Breast epithelium (tissue), 4 donors: ENCODE results near the gene NFIC. TPM values are rescaled to one million over a fixed set of nuclear protein-coding genes. Genes with fewer than 3 reads are reported as not detected.
"Not testable (repeated sequence)": the region's sequence is repeated elsewhere in the genome, so short reads cannot be mapped to it uniquely, and the experiment has no call there.

Source experiments
- DNase-seq, 2 donors: peaks; one replicate each; pipeline ENCODE4 v3.0.0-alpha.2; 2019; ENCODE audit warnings: low spot score in 2 of 2
- H3K27ac ChIP-seq, 2 donors: fragments of 200-600 bp; sonication (generic) in 1 of 2; one replicate each; pipeline ENCODE4 v1.5.1; 2016 to 2019; ENCODE audit warnings: mild to moderate bottlenecking in 1 of 2
- H3K27me3 ChIP-seq, 2 donors: fragments of 200-600 bp; sonication (generic) in 1 of 2; one replicate each; pipeline versions ENCODE4 v1.5.1 to v1.6.0; 2017 to 2019; ENCODE audit warnings: control low read depth in 1 of 2, mild to moderate bottlenecking in 1 of 2
- H3K36me3 ChIP-seq: fragments of 200-600 bp; one replicate; pipeline ENCODE4 v1.5.1; 2019
- H3K4me1 ChIP-seq, 2 donors: fragments of 200-600 bp; sonication (generic); one replicate each; pipeline ENCODE4 v1.5.1; 2016 to 2019; ENCODE audit warnings: control low read depth in 1 of 2
- H3K4me3 ChIP-seq, 3 donors: fragments of 200-600 bp; sonication (generic); 1 replicate in 2 of 3; 2 replicates in 1 of 3; pipeline ENCODE4 v1.5.1; 2016 to 2019; ENCODE audit warnings: mild to moderate bottlenecking in 3 of 3, moderate library complexity in 2 of 3
- H3K9me3 ChIP-seq, 2 donors: fragments of 200-600 bp; sonication (generic) in 1 of 2; one replicate each; pipeline ENCODE4 v1.5.1; 2016 to 2019; ENCODE audit warnings: control low read depth in 1 of 2
- POLR2A ChIP-seq: fragments of 450-650 bp; IDR thresholded peaks from one replicate; pipeline ENCODE4 v1.6.1; 2016; ENCODE audit warnings: antibody characterized with exemption, mild to moderate bottlenecking, moderate library complexity
- POLR2AphosphoS5 ChIP-seq, 3 donors: sonication (generic); formaldehyde crosslinking; IDR thresholded peaks; one replicate each; pipeline ENCODE4 v1.6.1; 2017; ENCODE audit warnings: antibody characterized with exemption in 3 of 3
- intact Hi-C: fragments of 100-400 bp; cut with DNase I; formaldehyde crosslinking; loops from one replicate; pipeline ENCODE4 v1.15.1; 2023; ENCODE audit warnings: low total_unique reads
- total RNA-seq, 3 donors: library from RNA; depleted of rRNA; stranded (reverse); fragments of >200 nt; gene quantifications; one replicate each; pipeline ENCODE4 v1.1.0, GENCODE V29; 2016
- TF ChIP-seq, protein P1 (sequence below), 3 donors: fragments of 450-650 bp; IDR thresholded peaks; one replicate each; pipeline ENCODE4 v1.5.1; 2016 to 2017; ENCODE audit warnings: antibody characterized with exemption in 3 of 3, mild to moderate bottlenecking in 3 of 3, moderate library complexity in 3 of 3

Gene NFIC
- total RNA-seq, 3 donors from 2014 or later, result 48.9 to 97.8 (median 73.1) TPM

DNA sequence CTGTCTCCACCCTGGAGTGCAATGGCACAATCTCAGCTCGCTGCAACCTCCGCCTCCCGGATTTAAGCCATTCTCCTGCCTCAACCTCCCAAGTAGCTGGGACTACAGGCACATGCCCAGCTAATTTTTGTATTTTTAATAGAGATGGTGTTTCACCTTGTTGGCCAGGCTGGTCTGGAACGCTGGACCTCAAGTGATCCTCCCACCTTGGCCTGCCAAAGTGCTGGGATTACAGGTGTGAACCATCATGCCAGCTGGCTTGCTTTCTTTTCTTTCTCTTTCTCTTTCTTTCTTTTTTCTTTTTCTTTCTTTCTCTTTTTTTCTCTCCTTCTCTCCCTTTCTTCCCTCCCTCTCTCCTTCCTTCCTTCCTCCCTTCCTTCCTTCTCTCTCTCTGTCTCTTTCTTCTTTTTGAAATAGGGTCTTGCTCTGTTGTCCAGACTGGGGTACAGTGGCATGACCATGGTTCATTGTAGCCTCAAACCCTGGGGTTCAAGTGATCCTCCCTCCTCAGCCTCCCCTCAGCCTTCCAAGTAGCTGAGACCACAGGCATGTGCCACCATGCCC, 33.3 kb upstream of the NFIC start:
- Histone ChIP-seq H3K9me3 (no peaks in the 10 kb centered on the region), H3K4me1 (peaks cover 17 to 24% of the 10 kb centered on the region in 2 donors), H3K27ac (peak overlapping the region in 1 of 2 donors; percentile 17), H3K4me3 (no peak overlapping the region), H3K27me3 (no peaks in the 10 kb centered on the region), H3K36me3 (no peaks in the 10 kb centered on the region)
- intact Hi-C loops, result no loop called here
- TF ChIP-seq POLR2AphosphoS5 (IDR thresholded peaks at IDR 0.05), result no peak
- TF ChIP-seq, protein P1, sequence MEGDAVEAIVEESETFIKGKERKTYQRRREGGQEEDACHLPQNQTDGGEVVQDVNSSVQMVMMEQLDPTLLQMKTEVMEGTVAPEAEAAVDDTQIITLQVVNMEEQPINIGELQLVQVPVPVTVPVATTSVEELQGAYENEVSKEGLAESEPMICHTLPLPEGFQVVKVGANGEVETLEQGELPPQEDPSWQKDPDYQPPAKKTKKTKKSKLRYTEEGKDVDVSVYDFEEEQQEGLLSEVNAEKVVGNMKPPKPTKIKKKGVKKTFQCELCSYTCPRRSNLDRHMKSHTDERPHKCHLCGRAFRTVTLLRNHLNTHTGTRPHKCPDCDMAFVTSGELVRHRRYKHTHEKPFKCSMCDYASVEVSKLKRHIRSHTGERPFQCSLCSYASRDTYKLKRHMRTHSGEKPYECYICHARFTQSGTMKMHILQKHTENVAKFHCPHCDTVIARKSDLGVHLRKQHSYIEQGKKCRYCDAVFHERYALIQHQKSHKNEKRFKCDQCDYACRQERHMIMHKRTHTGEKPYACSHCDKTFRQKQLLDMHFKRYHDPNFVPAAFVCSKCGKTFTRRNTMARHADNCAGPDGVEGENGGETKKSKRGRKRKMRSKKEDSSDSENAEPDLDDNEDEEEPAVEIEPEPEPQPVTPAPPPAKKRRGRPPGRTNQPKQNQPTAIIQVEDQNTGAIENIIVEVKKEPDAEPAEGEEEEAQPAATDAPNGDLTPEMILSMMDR (IDR thresholded peaks at IDR 0.05), result no peak
- no peak for TF ChIP-seq POLR2A
- no peak for DNase-seq

DNA sequence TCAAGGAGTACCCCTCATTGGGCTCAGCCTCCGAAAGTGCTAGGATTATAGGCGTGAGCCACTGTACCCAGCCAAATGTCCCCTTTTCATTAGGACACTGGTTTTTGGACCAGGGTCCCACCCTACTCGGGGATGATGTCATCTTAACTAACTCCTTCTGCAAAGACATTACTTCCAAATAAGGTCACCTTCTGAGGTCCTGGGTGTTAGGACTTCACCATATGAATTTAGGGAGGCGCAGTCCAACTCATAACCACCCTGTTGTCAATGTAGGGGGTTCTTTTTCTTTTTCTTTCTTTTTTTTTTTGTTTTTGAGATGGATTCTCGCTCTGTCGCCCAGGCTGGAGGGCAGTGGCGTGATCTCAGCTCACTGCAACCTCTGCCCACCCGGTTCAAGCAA, 32.7 kb upstream of the NFIC start:
- TF ChIP-seq POLR2A (no peak), POLR2AphosphoS5 (IDR thresholded peaks at IDR 0.05) (no peak)
- TF ChIP-seq, protein P1 (IDR thresholded peaks at IDR 0.05), result no peak
- no peaks in the 10 kb centered on the region for H3K27me3 ChIP-seq
- peaks cover 18 to 29% of the 10 kb centered on the region in 2 donors for H3K4me1 ChIP-seq
- no peaks in the 10 kb centered on the region for H3K9me3 ChIP-seq
- no peak overlapping the region for H3K4me3 ChIP-seq
- H3K36me3 ChIP-seq, result no peaks in the 10 kb centered on the region
- intact Hi-C loops, result no loop called here
- H3K27ac ChIP-seq, result peak overlapping the region in 1 of 2 donors; percentile 17
- no peak for DNase-seq

DNA sequence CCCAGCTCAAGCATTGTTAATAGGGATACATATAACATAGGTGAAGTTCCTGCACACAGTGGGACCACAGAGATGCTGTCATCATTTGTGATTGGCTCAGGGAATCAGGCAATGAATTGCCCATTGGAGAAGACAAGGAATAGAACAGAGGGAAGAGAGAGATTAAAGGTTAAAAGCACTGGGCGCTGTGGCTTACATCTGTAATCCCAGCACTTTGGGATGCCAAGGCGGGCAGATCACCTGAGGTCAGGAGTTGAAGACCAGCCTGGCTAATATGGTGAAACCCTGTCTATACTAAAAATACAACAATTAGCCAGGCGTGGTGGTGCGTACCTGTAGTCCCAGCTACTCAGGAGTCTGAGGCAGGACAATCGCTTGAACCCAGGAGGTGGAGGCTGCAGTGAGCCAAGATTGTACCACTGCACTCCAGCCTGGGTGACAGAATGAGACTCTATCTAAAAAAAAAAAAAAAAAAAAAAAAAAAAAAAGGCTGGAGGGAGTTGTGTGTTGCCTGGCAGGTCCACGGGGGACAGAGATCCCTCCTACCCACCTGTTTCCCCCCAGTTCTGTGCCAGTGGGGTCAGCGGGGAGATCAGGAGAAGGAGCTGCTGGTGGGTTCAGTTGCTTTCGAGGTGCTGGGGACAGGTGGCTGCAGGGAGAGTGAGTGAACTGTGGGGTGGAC, 31.5 kb upstream of the NFIC start:
- intact Hi-C loops, DNase-seq, H3K27me3 ChIP-seq, H3K9me3 ChIP-seq, H3K36me3 ChIP-seq: not testable (repeated sequence)
- Histone ChIP-seq H3K4me3 (peak overlapping the region in 1 of 3 donors; percentile 34), H3K27ac (peak overlapping the region; percentile 96 to 98), H3K4me1 (peaks cover 21 to 32% of the 10 kb centered on the region in 2 donors)

DNA sequence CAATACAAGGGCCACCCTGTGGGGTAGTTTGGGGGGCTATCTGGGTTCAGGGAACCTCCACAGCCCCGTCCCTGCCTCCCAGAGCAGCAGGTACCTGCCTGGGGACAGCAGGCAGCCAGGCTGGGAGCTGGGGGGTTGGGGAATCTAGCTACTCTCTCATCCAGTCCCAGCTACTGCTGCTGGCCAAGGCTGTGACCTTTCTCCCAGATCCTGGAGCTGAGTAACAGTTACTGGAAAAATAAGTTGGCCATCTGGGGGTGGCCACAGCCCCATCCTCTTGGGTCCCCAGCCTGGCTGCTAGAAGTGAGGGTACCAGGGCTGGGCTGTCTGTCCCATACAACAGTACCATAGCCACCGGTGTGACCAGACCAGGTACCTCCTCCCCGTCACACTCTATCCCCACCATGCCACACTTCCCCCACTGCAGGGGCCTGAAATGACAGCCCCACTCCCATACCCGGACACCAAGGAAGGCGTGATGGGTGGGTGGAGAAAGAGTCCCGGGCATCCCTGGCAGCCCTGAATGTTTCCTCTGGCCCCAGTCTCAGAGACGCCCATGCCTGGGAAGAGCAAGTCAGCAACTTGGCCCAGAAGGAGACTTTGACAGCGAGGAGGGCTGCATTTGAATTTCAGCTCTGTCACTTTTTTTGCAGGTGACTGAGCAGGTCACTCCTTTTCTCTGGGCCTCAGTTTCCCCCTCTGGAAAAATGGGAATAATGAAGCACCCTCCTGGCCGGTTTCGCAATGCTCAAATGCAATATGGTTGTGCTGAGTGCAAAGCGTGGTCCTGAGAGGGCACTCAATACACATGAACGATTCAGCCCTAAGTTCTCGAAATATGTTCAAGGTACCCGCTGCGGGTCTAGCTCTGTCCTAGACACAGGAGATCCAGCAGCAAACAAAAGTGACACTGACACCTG, 30.7 kb upstream of the NFIC start:
- H3K36me3 ChIP-seq, result no peaks in the 10 kb centered on the region
- H3K4me1 ChIP-seq, result peaks cover 21 to 32% of the 10 kb centered on the region in 2 donors
- DNase-seq, result no peak
- no peaks in the 10 kb centered on the region for H3K27me3 ChIP-seq
- intact Hi-C loops, result no loop called here
- peak overlapping the region; percentile 96 to 98 for H3K27ac ChIP-seq
- TF ChIP-seq, protein P1 (IDR thresholded peaks at IDR 0.05), result no peak
- TF ChIP-seq POLR2AphosphoS5 (IDR thresholded peaks at IDR 0.05) (no peak), POLR2A (no peak)
- H3K4me3 ChIP-seq, result peak overlapping the region in 1 of 3 donors; percentile 34
- H3K9me3 ChIP-seq, result no peaks in the 10 kb centered on the region

DNA sequence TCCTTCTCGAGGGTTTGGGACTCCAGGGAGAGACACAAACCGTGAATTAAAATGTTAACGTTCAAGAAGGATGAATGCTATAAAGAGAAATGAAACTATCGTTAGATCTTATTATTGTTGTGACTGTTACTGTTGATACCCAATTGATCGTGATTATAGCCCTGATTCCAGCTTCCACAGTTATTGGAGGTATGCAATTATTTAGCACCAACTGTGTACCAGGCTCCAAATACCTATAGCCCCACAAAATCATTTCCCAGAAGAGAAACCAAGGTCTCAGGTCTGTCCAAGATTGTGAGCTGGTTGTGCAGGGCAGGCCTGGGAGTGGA, 30.1 kb upstream of the NFIC start:
- intact Hi-C loops, result no loop called here
- peak overlapping the region in 2 of 3 donors; percentile 5 to 37 for H3K4me3 ChIP-seq
- no peaks in the 10 kb centered on the region for H3K27me3 ChIP-seq
- peaks cover 21 to 32% of the 10 kb centered on the region in 2 donors for H3K4me1 ChIP-seq
- no peak for DNase-seq
- TF ChIP-seq POLR2AphosphoS5 (IDR thresholded peaks at IDR 0.05) (no peak), POLR2A (no peak)
- TF ChIP-seq, protein P1 (IDR thresholded peaks at IDR 0.05), result no peak
- no peaks in the 10 kb centered on the region for H3K36me3 ChIP-seq
- H3K27ac ChIP-seq, result peak overlapping the region; percentile 96 to 98
- H3K9me3 ChIP-seq, result no peaks in the 10 kb centered on the region
